ENCODE measurements around the gene CPN2. TPM values are rescaled to one million over a fixed set of nuclear protein-coding genes. Genes with fewer than 3 reads are reported as not detected.

CPN2 gene
- total RNA-seq, 2 experiments from 2014 or later = not detected

DNA sequence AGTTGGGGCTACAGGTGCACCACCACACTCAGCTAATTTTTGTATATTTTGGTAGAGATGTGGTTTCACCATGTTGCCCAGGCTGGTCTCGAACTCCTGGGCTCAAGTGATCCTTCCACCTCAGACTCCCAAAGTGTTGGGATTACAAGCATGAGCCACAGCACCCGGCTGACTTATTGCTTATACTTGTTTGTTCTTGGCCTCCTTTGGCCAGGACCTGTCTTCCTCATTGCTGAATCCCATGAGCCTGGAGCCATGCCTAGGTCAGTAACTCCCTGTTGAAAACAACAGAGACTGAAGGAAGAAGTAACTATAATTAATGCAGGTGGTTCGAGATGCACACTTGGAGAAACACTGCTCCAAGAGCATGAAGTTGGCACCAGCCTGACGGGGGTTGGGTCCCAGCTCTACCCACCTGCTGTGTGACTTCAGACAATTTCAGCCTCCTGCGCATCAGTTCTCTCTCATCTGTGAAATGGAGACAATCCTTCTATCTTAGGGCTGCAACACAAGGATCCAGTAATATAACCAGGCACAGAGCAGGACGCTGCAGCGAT is 38.9 kb downstream of the CPN2 start:
- Mint-ChIP-seq H3K4me3 (no peak overlapping the region), H3K27ac (no peak overlapping the region), H3K27me3 (peaks cover 8% of the 10 kb centered on the region), H3K36me3 (ENCODE audit: low read depth) (peaks cover 7% of the 10 kb centered on the region), H3K9me3 (no peaks in the 10 kb centered on the region), H3K4me1 (peaks cover 83% of the 10 kb centered on the region)
- POLR2A ChIA-PET = no interaction called here
- no peak for DNase-seq
- CTCF ChIA-PET = interaction anchor here (1.5 kb wide), 1 partner anchor 31 kb away, joined by 3 read pairs; no protein-coding TSS in a partner anchor

DNA sequence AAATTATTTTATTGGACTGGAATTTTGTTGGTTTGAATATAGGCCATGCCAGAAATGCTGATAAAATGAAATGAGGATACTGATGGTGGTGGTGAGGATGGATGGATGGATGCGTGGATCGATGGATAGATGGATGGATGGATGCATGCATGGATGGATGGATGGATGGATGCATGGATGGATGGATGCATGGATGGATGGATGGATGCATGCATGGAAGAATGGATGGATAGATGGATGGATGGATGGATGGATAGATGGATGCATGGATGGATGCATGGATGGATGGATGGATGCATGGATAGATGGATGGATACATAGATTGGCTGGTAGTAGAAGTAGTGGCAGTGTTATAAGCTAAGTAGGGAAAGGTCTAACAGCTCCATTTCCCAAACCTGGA is 40.1 kb downstream of the CPN2 start:
- Mint-ChIP-seq H3K36me3 (ENCODE audit: low read depth) (peaks cover 7% of the 10 kb centered on the region), H3K9me3 (no peaks in the 10 kb centered on the region), H3K27me3 (peaks cover 5% of the 10 kb centered on the region), H3K4me1 (peaks cover 90% of the 10 kb centered on the region), H3K4me3 (no peak overlapping the region), H3K27ac (no peak overlapping the region)
- DNase-seq = no peak
- POLR2A ChIA-PET = no interaction called here
- CTCF ChIA-PET = interaction anchor here (0.5 to 1.5 kb wide), 3 partner anchors 30 to 522 kb away, joined by 3 read pairs; no protein-coding TSS in a partner anchor

- Mint-ChIP-seq H3K9me3 (no peaks in the 10 kb centered on the region), H3K4me1 (peaks cover 92% of the 10 kb centered on the region), H3K27me3 (peaks cover 5% of the 10 kb centered on the region), H3K4me3 (no peak overlapping the region), H3K36me3 (ENCODE audit: low read depth) (peaks cover 7% of the 10 kb centered on the region), H3K27ac (no peak overlapping the region)
- no peak for DNase-seq
- POLR2A ChIA-PET = no interaction called here
- CTCF ChIA-PET = interaction anchor here (0.9 to 1.4 kb wide), 5 partner anchors 10 to 628 kb away, joined by 3 read pairs; no protein-coding TSS in a partner anchor
These were observed 40.9 kb downstream of the CPN2 start for GRCh38 chr3:194310060-194310835.

DNA sequence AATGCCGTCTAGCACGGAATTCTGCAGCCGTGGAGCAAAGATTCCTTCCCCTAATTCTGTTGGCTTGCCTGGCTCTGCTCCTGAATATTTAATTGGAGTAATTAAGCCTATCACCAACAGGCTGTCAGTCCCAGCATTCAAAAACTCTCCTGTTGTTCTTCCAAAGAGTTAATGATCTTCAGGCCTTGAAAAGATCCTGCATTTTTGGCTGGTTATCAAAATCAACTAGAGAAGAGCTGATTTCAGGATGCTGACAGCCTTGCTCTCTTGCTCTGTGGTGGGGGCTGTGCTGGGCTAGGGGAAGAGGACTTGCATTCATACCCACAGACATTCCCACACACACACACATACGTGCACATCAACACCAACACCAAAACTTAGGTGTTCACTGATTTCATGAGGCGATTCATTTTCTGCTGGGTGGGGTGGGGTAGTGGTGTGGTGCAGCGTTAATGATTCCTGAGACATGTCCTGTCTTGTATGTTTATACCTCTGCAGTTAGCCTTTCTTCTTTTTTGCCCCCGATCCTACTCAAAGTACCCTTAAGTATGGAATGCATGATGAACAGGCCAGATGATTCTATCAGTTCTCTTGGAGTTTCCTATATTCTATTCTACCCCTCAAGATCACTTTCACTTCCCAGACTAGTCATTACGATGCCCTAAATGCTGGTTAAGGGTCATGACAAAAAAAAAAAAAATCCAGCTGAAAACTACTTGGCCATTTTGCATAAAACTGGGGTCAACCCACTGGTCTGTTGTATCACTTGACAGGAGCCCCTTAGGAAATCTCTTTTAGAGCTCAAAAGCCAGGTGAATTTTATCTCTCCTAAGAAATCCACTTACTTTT is 42.3 kb downstream of the CPN2 start:
- Mint-ChIP-seq H3K9me3 (peaks cover 4% of the 10 kb centered on the region), H3K27ac (no peak overlapping the region), H3K4me1 (peaks cover 89% of the 10 kb centered on the region), H3K27me3 (peaks cover 1% of the 10 kb centered on the region), H3K36me3 (ENCODE audit: low read depth) (peaks cover 13% of the 10 kb centered on the region), H3K4me3 (no peak overlapping the region)
- no peak for DNase-seq
- CTCF ChIA-PET = interaction anchor here (0.7 to 1.4 kb wide), 4 partner anchors 9 to 626 kb away, joined by 3 read pairs; no protein-coding TSS in a partner anchor
- POLR2A ChIA-PET = no interaction called here

GRCh38 chr3:194307849-194308248 is 43.3 kb downstream of the CPN2 start:
- H3K4me3 Mint-ChIP-seq = peak overlapping the region; percentile 64
- H3K9me3 Mint-ChIP-seq = peaks cover 4% of the 10 kb centered on the region
- DNase-seq = no peak
- H3K27me3 Mint-ChIP-seq = no peaks in the 10 kb centered on the region
- CTCF ChIA-PET = interaction anchor here (0.6 to 2.5 kb wide), 5 partner anchors 8 to 231 kb away, joined by 3 to 21 read pairs (median 5); no protein-coding TSS in a partner anchor
- H3K27ac Mint-ChIP-seq = peak overlapping the region; percentile 91
- H3K4me1 Mint-ChIP-seq = peaks cover 81% of the 10 kb centered on the region
- H3K36me3 Mint-ChIP-seq (ENCODE audit: low read depth) = peaks cover 13% of the 10 kb centered on the region
- POLR2A ChIA-PET = no interaction called here

GRCh38 chr3:194306771-194307640 is 44.1 kb downstream of the CPN2 start:
- Mint-ChIP-seq H3K36me3 (ENCODE audit: low read depth) (peaks cover 13% of the 10 kb centered on the region), H3K9me3 (peaks cover 4% of the 10 kb centered on the region), H3K27me3 (no peaks in the 10 kb centered on the region), H3K4me1 (peaks cover 73% of the 10 kb centered on the region), H3K27ac (peak overlapping the region; percentile 91), H3K4me3 (peak overlapping the region; percentile 64)
- ChIA-PET CTCF (interaction anchor here (0.6 to 2.5 kb wide), 6 partner anchors 9 to 230 kb away, joined by 3 to 21 read pairs (median 4); no protein-coding TSS in a partner anchor), POLR2A (interaction anchor here (1.0 kb wide), 1 partner anchor 166 kb away, joined by 8 read pairs; no protein-coding TSS in a partner anchor)
- DNase-seq = peak; percentile 63

GRCh38 chr3:194306109-194306686 is 44.9 kb downstream of the CPN2 start:
- H3K4me3 Mint-ChIP-seq = peak overlapping the region; percentile 64
- ChIA-PET POLR2A (no interaction called here), CTCF (interaction anchor here (0.6 to 2.5 kb wide), 4 partner anchors 10 to 20 kb away, joined by 4 to 21 read pairs (median 7); no protein-coding TSS in a partner anchor)
- peak; percentile 79 for DNase-seq
- H3K36me3 Mint-ChIP-seq (ENCODE audit: low read depth) = peaks cover 17% of the 10 kb centered on the region
- peaks cover 8% of the 10 kb centered on the region for H3K9me3 Mint-ChIP-seq
- H3K4me1 Mint-ChIP-seq = peaks cover 69% of the 10 kb centered on the region
- no peaks in the 10 kb centered on the region for H3K27me3 Mint-ChIP-seq
- H3K27ac Mint-ChIP-seq = peak overlapping the region; percentile 91

- peaks cover 17% of the 10 kb centered on the region for H3K36me3 Mint-ChIP-seq (ENCODE audit: low read depth)
- peaks cover 8% of the 10 kb centered on the region for H3K9me3 Mint-ChIP-seq
- H3K27me3 Mint-ChIP-seq = no peaks in the 10 kb centered on the region
- peak overlapping the region; percentile 91 for H3K27ac Mint-ChIP-seq
- ChIA-PET POLR2A (no interaction called here), CTCF (interaction anchor here (1.5 to 2.5 kb wide), 3 partner anchors 11 kb away, joined by 9 to 21 read pairs (median 12); no protein-coding TSS in a partner anchor)
- H3K4me3 Mint-ChIP-seq = peak overlapping the region; percentile 64
- H3K4me1 Mint-ChIP-seq = peaks cover 68% of the 10 kb centered on the region
- DNase-seq = no peak
These were observed 45.6 kb downstream of the CPN2 start for GRCh38 chr3:194305356-194306108.

DNA sequence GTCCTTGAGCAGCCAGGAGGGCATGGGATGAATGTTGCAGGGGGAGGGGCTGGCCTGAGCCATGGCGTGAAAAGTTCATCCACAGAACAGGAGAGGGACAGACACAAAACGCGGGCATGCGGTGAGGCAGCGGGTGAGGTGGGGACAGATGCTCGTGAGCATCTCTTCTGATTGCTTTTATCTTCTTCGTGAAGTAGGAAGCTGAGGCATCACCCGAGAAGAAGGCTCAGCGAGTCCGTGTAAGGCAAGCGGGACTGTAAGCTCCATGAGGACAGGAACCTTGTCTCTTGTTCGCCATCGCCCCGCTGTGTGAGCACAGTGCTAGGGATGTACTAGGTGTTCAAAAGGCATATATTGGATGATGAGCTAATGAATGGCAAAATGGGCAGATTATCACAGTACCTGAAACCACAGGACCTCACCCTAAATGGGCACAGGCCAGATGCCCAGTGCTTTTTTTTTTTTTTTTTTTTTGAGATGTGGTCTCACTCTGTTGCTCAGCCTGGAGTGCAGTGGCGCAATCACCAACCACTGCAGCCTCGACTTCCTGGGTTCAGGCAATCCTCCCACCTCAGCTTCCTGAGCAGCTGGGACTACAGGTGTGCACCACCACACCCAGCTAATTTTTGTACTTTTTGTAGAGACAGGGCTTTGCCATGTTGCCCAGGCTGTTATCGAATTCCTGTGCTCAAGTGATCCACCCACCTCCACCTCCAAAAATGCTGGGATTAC is 46.8 kb downstream of the CPN2 start:
- Mint-ChIP-seq H3K27ac (no peak overlapping the region), H3K36me3 (ENCODE audit: low read depth) (peaks cover 20% of the 10 kb centered on the region), H3K27me3 (no peaks in the 10 kb centered on the region), H3K4me3 (no peak overlapping the region), H3K4me1 (peaks cover 67% of the 10 kb centered on the region), H3K9me3 (peaks cover 8% of the 10 kb centered on the region)
- POLR2A ChIA-PET = no interaction called here
- DNase-seq = no peak
- CTCF ChIA-PET = interaction anchor here (1.5 kb wide), 1 partner anchor 12 kb away, joined by 12 read pairs; no protein-coding TSS in a partner anchor

GRCh38 chr3:194303749-194304148 is 47.4 kb downstream of the CPN2 start:
- peaks cover 64% of the 10 kb centered on the region for H3K4me1 Mint-ChIP-seq
- DNase-seq = no peak
- H3K4me3 Mint-ChIP-seq = no peak overlapping the region
- POLR2A ChIA-PET = no interaction called here
- H3K9me3 Mint-ChIP-seq = peaks cover 8% of the 10 kb centered on the region
- CTCF ChIA-PET = no interaction called here
- H3K27me3 Mint-ChIP-seq = no peaks in the 10 kb centered on the region
- no peak overlapping the region for H3K27ac Mint-ChIP-seq
- peaks cover 16% of the 10 kb centered on the region for H3K36me3 Mint-ChIP-seq (ENCODE audit: low read depth)

All from activated CD4-positive, alpha-beta T cell treated with anti-CD3 and anti-CD28 coated beads, Interleukin-2, amount 10 ng/mL, durations not matched to agents 7 days and 5 days (primary cell).